H1 (cell line): ENCODE data around the gene NECTIN1.

Experiments
- CBX5 ChIP-seq: fragments of 300-800, 300-1000 bp; sonication (generic); IDR thresholded peaks from 2 replicates; pipeline ENCODE4 v1.7.1; 2016; ENCODE audit warnings: antibody characterized with exemption, low read length, low read depth
- CEBPB ChIP-seq: IDR thresholded peaks from 2 replicates; pipeline ENCODE4 v1.6.1; 2012; ENCODE audit warnings: low read depth, low read length
- EP300 ChIP-seq, 2 experiments: IDR thresholded peaks; 1 replicate in 1 of 2; 2 replicates in 1 of 2; pipeline ENCODE4 v1.6.1; 2011 to 2012; ENCODE audit warnings: low read depth in 2 of 2, low read length in 2 of 2, mild to moderate bottlenecking in 2 of 2, borderline replicate concordance in 1 of 2, inconsistent platforms in 1 of 2, moderate library complexity in 1 of 2
- JUND ChIP-seq: IDR thresholded peaks from 2 replicates; pipeline ENCODE4 v1.6.1; 2011; ENCODE audit warnings: mild to moderate bottlenecking, improper control_type of control experiment, low read length
- ZNF274 ChIP-seq: IDR thresholded peaks from 2 replicates; pipeline ENCODE4 v1.7.0; 2012; ENCODE audit warnings: low read length, borderline replicate concordance; ENCODE audit errors: extremely low read depth
- TF ChIP-seq, protein P1 (sequence below), 3 experiments: IDR thresholded peaks; 1 replicate in 2 of 3; 2 replicates in 1 of 3; pipeline versions ENCODE4 v1.5.1 to v1.6.1; 2011; ENCODE audit warnings: low read length in 3 of 3, mild to moderate bottlenecking in 3 of 3, inconsistent platforms in 2 of 3, low read depth in 1 of 3, moderate library complexity in 1 of 3; ENCODE audit not compliant: insufficient read depth in 1 of 3; ENCODE audit errors: control extremely low read depth in 1 of 3

- TF ChIP-seq EP300 (IDR thresholded peaks at IDR 0.05; ENCODE audit: borderline replicate concordance in 1 of 2, low read depth in 2 of 2, low read length in 2 of 2), result no peak
- no peak for TF ChIP-seq ZNF274
- no peak for TF ChIP-seq JUND
- TF ChIP-seq, protein P1, sequence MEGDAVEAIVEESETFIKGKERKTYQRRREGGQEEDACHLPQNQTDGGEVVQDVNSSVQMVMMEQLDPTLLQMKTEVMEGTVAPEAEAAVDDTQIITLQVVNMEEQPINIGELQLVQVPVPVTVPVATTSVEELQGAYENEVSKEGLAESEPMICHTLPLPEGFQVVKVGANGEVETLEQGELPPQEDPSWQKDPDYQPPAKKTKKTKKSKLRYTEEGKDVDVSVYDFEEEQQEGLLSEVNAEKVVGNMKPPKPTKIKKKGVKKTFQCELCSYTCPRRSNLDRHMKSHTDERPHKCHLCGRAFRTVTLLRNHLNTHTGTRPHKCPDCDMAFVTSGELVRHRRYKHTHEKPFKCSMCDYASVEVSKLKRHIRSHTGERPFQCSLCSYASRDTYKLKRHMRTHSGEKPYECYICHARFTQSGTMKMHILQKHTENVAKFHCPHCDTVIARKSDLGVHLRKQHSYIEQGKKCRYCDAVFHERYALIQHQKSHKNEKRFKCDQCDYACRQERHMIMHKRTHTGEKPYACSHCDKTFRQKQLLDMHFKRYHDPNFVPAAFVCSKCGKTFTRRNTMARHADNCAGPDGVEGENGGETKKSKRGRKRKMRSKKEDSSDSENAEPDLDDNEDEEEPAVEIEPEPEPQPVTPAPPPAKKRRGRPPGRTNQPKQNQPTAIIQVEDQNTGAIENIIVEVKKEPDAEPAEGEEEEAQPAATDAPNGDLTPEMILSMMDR (IDR thresholded peaks at IDR 0.05; ENCODE audit: control extremely low read depth in 1 of 3, insufficient read depth in 1 of 3, low read depth in 1 of 3, low read length in 3 of 3), result no peak
- TF ChIP-seq CEBPB, result no peak
- TF ChIP-seq CBX5, result no peak
These were observed 40.6 kb downstream of the NECTIN1 start for GRCh38 chr11:119688356-119688755.
